Smooth muscle cell (in vitro differentiated cells): ENCODE results near the gene FAM83C. TPM values are rescaled to one million over a fixed set of nuclear protein-coding genes. Genes with fewer than 3 reads are reported as not detected.

Experiments
- DNase-seq: peaks from one replicate; lab custom pipeline; 2025; ENCODE audit not compliant: unreplicated experiment; lab: John Stamatoyannopoulos, UW
- H2AFZ ChIP-seq: fragments of 200-600 bp; sonication (generic); 2 replicates; pipeline ENCODE4 v1.6.0; 2016; ENCODE audit warnings: antibody characterized with exemption, low read depth, mild to moderate bottlenecking
- H3F3A ChIP-seq: fragments of 200-600 bp; sonication (generic); 2 replicates; pipeline ENCODE4 v1.6.0; 2017; ENCODE audit warnings: antibody characterized with exemption, low read depth
- H3K27ac ChIP-seq: fragments of 200-600 bp; sonication (generic); 2 replicates; pipeline ENCODE4 v1.5.1; 2016; ENCODE audit warnings: low read depth, mild to moderate bottlenecking
- H3K27me3 ChIP-seq: fragments of 200-600 bp; sonication (generic); 2 replicates; pipeline ENCODE4 v1.6.1; 2016; ENCODE audit warnings: low read depth, mild to moderate bottlenecking
- H3K36me3 ChIP-seq: fragments of 200-600 bp; sonication (generic); 2 replicates; pipeline ENCODE4 v1.5.1; 2016; ENCODE audit warnings: low read depth
- H3K4me1 ChIP-seq: fragments of 200-600 bp; sonication (generic); 2 replicates; pipeline ENCODE4 v1.5.1; 2016; ENCODE audit warnings: low read depth
- H3K4me2 ChIP-seq: fragments of 200-600 bp; sonication (generic); 2 replicates; pipeline ENCODE4 v1.6.0; 2016; ENCODE audit warnings: mild to moderate bottlenecking
- H3K4me3 ChIP-seq: fragments of 200-600 bp; sonication (generic); 2 replicates; pipeline ENCODE4 v1.5.1; 2016; ENCODE audit warnings: mild to moderate bottlenecking
- H3K79me2 ChIP-seq: fragments of 200-600 bp; sonication (generic); 2 replicates; pipeline ENCODE4 v1.6.0; 2016; ENCODE audit warnings: low read depth, mild to moderate bottlenecking
- H3K9ac ChIP-seq: fragments of 200-600 bp; sonication (generic); 2 replicates; pipeline ENCODE4 v1.6.0; 2016; ENCODE audit warnings: low read depth
- H3K9me3 ChIP-seq: fragments of 200-600 bp; sonication (generic); replicated peaks from 2 replicates; pipeline ENCODE4 v1.5.1; 2016; ENCODE audit warnings: low read depth
- H4K20me1 ChIP-seq: fragments of 200-600 bp; sonication (generic); 2 replicates; pipeline ENCODE4 v1.6.0; 2016; ENCODE audit warnings: low read depth
- CTCF ChIP-seq: fragments of 200-600 bp; sonication (generic); IDR thresholded peaks from 2 replicates; pipeline ENCODE4 v1.5.1; 2017; ENCODE audit warnings: borderline replicate concordance, mild to moderate bottlenecking, antibody characterized with exemption; ENCODE audit not compliant: insufficient read depth, poor library complexity, severe bottlenecking
- WGBS: methylation state at CpG from one replicate; pipeline ENCODE4 v1.1.7; 2016; ENCODE audit warnings: low lambda C conversion rate; 5-methylcytosine and 5-hydroxymethylcytosine counted together
- polyA plus RNA-seq: library from polyadenylated mRNA; unstranded; fragments of >200 nt; fragmentation: Nextera tagmentation; extraction: Ambion mirVana; gene quantifications from 2 replicates; pipeline ENCODE4 v1.2.1, GENCODE V29; 2016
- total RNA-seq: library from RNA; depleted of rRNA; stranded (reverse); fragments of >200 nt; gene quantifications from 2 replicates; pipeline ENCODE4 v1.2.3, GENCODE V29; 2014

Gene FAM83C
- total and polyA plus RNA-seq, 2 experiments from 2014 or later: 0.49 TPM; not detected in 1

- H3K4me3 ChIP-seq: no peak overlapping the region
- no peak overlapping the region for H3K27ac ChIP-seq
- no peak overlapping the region for H3K9ac ChIP-seq
- no peaks in the 10 kb centered on the region for H3K4me1 ChIP-seq
- H3F3A ChIP-seq: no peaks in the 10 kb centered on the region
- no peaks in the 10 kb centered on the region for H3K79me2 ChIP-seq
- no peak overlapping the region for H2AFZ ChIP-seq
- no peaks in the 10 kb centered on the region for H3K9me3 ChIP-seq
- no peak for TF ChIP-seq CTCF
- no peaks in the 10 kb centered on the region for H3K36me3 ChIP-seq
- H3K4me2 ChIP-seq: no peak overlapping the region
- 93% methylated on average over 5 of the region's 5 CpGs for WGBS
- no peaks in the 10 kb centered on the region for H4K20me1 ChIP-seq
- H3K27me3 ChIP-seq: no peaks in the 10 kb centered on the region
- no peak for DNase-seq
These were observed 53.5 kb downstream of the FAM83C start for GRCh38 chr20:35238735-35239134.

- Histone ChIP-seq H2AFZ (no peak overlapping the region), H3F3A (no peaks in the 10 kb centered on the region), H3K79me2 (no peaks in the 10 kb centered on the region), H3K9ac (no peak overlapping the region), H3K27ac (no peak overlapping the region), H3K4me2 (no peak overlapping the region), H3K9me3 (no peaks in the 10 kb centered on the region), H4K20me1 (peaks cover 2% of the 10 kb centered on the region), H3K4me1 (no peaks in the 10 kb centered on the region), H3K36me3 (no peaks in the 10 kb centered on the region), H3K27me3 (no peaks in the 10 kb centered on the region), H3K4me3 (no peak overlapping the region)
- 91% methylated on average over 4 of the region's 4 CpGs for WGBS
- TF ChIP-seq CTCF: no peak
- no peak for DNase-seq
These were observed 54.1 kb downstream of the FAM83C start for GRCh38 chr20:35238170-35238569.

GRCh38 chr20:35237486-35237885 lies 54.7 kb downstream of the FAM83C start:
- Histone ChIP-seq H4K20me1 (peaks cover 8% of the 10 kb centered on the region), H3K4me3 (no peak overlapping the region), H3F3A (no peaks in the 10 kb centered on the region), H3K4me1 (no peaks in the 10 kb centered on the region), H3K4me2 (no peak overlapping the region), H2AFZ (no peak overlapping the region), H3K27me3 (no peaks in the 10 kb centered on the region), H3K9ac (no peak overlapping the region), H3K79me2 (no peaks in the 10 kb centered on the region), H3K27ac (no peak overlapping the region), H3K9me3 (no peaks in the 10 kb centered on the region), H3K36me3 (no peaks in the 10 kb centered on the region)
- no peak for TF ChIP-seq CTCF
- no peak for DNase-seq

GRCh38 chr20:35235881-35236280 lies 56.3 kb downstream of the FAM83C start:
- Histone ChIP-seq H3F3A (no peaks in the 10 kb centered on the region), H3K27me3 (no peaks in the 10 kb centered on the region), H3K4me2 (no peak overlapping the region), H4K20me1 (peaks cover 16% of the 10 kb centered on the region), H3K27ac (no peak overlapping the region), H3K9me3 (no peaks in the 10 kb centered on the region), H3K4me3 (no peak overlapping the region), H3K36me3 (no peaks in the 10 kb centered on the region), H3K9ac (no peak overlapping the region), H3K4me1 (no peaks in the 10 kb centered on the region), H2AFZ (no peak overlapping the region), H3K79me2 (no peaks in the 10 kb centered on the region)
- TF ChIP-seq CTCF: no peak
- no peak for DNase-seq
- WGBS: over 99% methylated on average over 6 of the region's 6 CpGs
